Thyroid gland (tissue), 4 donors: Measurements from ENCODE around the gene TMEM266.

Source experiments
- POLR2A ChIP-seq, 2 donors: fragments of 450-650 bp; IDR thresholded peaks; one replicate each; pipeline ENCODE4 v1.6.1; 2017; ENCODE audit warnings: antibody characterized with exemption in 2 of 2, mild to moderate bottlenecking in 2 of 2, moderate library complexity in 1 of 2
- TF ChIP-seq, protein P1 (sequence below), 6 experiments: fragments of 200-600 bp in 3 of 6; fragments of 450-650 bp in 3 of 6; sonication (generic) in 3 of 6; IDR thresholded peaks; one replicate each; pipeline ENCODE4 v1.5.1; 2016 to 2019; ENCODE audit warnings: antibody characterized with exemption in 6 of 6, mild to moderate bottlenecking in 2 of 6, inconsistent platforms in 1 of 6, moderate library complexity in 1 of 6

DNA sequence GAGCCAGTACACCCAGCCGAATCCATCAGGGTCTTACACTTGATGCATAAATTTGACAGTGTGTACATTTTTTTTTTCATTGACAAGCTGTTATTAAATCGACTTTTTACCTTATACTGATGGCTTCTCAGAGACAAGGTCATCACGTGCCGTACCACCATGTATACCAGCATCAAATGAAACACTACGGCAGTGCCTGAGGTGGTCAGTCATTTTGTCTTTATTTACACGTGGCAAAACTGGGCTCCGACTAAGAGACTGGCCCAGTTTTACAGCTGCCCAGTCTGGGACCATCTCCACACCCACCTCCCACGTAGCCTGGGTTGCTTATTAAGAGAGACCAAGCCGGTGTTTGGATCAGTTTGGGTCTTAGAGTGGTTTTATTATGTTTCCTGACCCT is 57.4 kb downstream of the TMEM266 start:
- TF ChIP-seq, protein P1, sequence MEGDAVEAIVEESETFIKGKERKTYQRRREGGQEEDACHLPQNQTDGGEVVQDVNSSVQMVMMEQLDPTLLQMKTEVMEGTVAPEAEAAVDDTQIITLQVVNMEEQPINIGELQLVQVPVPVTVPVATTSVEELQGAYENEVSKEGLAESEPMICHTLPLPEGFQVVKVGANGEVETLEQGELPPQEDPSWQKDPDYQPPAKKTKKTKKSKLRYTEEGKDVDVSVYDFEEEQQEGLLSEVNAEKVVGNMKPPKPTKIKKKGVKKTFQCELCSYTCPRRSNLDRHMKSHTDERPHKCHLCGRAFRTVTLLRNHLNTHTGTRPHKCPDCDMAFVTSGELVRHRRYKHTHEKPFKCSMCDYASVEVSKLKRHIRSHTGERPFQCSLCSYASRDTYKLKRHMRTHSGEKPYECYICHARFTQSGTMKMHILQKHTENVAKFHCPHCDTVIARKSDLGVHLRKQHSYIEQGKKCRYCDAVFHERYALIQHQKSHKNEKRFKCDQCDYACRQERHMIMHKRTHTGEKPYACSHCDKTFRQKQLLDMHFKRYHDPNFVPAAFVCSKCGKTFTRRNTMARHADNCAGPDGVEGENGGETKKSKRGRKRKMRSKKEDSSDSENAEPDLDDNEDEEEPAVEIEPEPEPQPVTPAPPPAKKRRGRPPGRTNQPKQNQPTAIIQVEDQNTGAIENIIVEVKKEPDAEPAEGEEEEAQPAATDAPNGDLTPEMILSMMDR (IDR thresholded peaks at IDR 0.05): no peak
- TF ChIP-seq POLR2A (IDR thresholded peaks at IDR 0.05): no peak
